Measurements from ENCODE around the gene AKT1.

AKT1 gene

GRCh38 chr14:104805326-104805678 lies 9.8 kb upstream of the AKT1 start:
- H3K9me2 ChIP-seq (replicated peaks; ENCODE audit: insufficient read depth, low read length): no peaks in the 10 kb centered on the region
- H3K36me3 ChIP-seq (replicated peaks; ENCODE audit: insufficient read depth, low read length): no peaks in the 10 kb centered on the region
- H3K9ac ChIP-seq (ENCODE audit: low read length): no peak overlapping the region
- H2AFZ ChIP-seq (ENCODE audit: low read length): no peak overlapping the region
- no peaks in the 10 kb centered on the region for H3K27me3 ChIP-seq (replicated peaks; ENCODE audit: insufficient read depth, low read length)
- H3K79me2 ChIP-seq (ENCODE audit: low read length): no peaks in the 10 kb centered on the region
- DNase-seq: no peak
- no peaks in the 10 kb centered on the region for H3F3A ChIP-seq (ENCODE audit: insufficient read depth, low read length)
- TF ChIP-seq CTCF (IDR thresholded peaks at IDR 0.05; ENCODE audit: low read length) (no peak), EZH2phosphoT487 (IDR thresholded peaks at IDR 0.05; ENCODE audit: low read length) (no peak), EZH2 (optimal IDR thresholded peaks at IDR 0.05; ENCODE audit: low read depth, low read length) (no peak)
- no peaks in the 10 kb centered on the region for H4K20me1 ChIP-seq (ENCODE audit: insufficient read depth, low read length)
- no peaks in the 10 kb centered on the region for H3K4me1 ChIP-seq (ENCODE audit: low read length)
- no peaks in the 10 kb centered on the region for H3K9me3 ChIP-seq (replicated peaks; ENCODE audit: insufficient read depth, low read length)
- no peak overlapping the region for H3K4me2 ChIP-seq (ENCODE audit: low read depth, low read length)
- no peak overlapping the region for H3K4me3 ChIP-seq (ENCODE audit: low read length)
- H3K27ac ChIP-seq (ENCODE audit: low read length): no peak overlapping the region

GRCh38 chr14:104804481-104805325 lies 9.2 kb upstream of the AKT1 start:
- Histone ChIP-seq H3F3A (ENCODE audit: insufficient read depth, low read length) (peaks cover 3% of the 10 kb centered on the region; the same call in 1 of the 2 replicates), H3K9me2 (replicated peaks; ENCODE audit: insufficient read depth, low read length) (no peaks in the 10 kb centered on the region), H3K4me2 (ENCODE audit: low read depth, low read length) (no peak overlapping the region), H3K9ac (ENCODE audit: low read length) (no peak overlapping the region), H2AFZ (ENCODE audit: low read length) (no peak overlapping the region), H3K36me3 (replicated peaks; ENCODE audit: insufficient read depth, low read length) (no peaks in the 10 kb centered on the region), H3K9me3 (replicated peaks; ENCODE audit: insufficient read depth, low read length) (no peaks in the 10 kb centered on the region), H3K79me2 (ENCODE audit: low read length) (no peaks in the 10 kb centered on the region), H4K20me1 (ENCODE audit: insufficient read depth, low read length) (no peaks in the 10 kb centered on the region), H3K27me3 (replicated peaks; ENCODE audit: insufficient read depth, low read length) (no peaks in the 10 kb centered on the region), H3K4me3 (ENCODE audit: low read length) (no peak overlapping the region), H3K27ac (ENCODE audit: low read length) (no peak overlapping the region), H3K4me1 (ENCODE audit: low read length) (no peaks in the 10 kb centered on the region)
- TF ChIP-seq EZH2phosphoT487 (IDR thresholded peaks at IDR 0.05; ENCODE audit: low read length) (no peak), CTCF (IDR thresholded peaks at IDR 0.05; ENCODE audit: low read length) (no peak), EZH2 (optimal IDR thresholded peaks at IDR 0.05; ENCODE audit: low read depth, low read length) (no peak)
- DNase-seq: no peak

- no peaks in the 10 kb centered on the region for H3K4me1 ChIP-seq (ENCODE audit: low read length)
- H3F3A ChIP-seq (ENCODE audit: insufficient read depth, low read length): peaks cover 9% of the 10 kb centered on the region
- H3K4me2 ChIP-seq (ENCODE audit: low read depth, low read length): no peak overlapping the region
- H3K36me3 ChIP-seq (replicated peaks; ENCODE audit: insufficient read depth, low read length): no peaks in the 10 kb centered on the region
- no peak overlapping the region for H3K4me3 ChIP-seq (ENCODE audit: low read length)
- no peak for TF ChIP-seq EZH2phosphoT487 (IDR thresholded peaks at IDR 0.05; ENCODE audit: low read length)
- TF ChIP-seq CTCF (IDR thresholded peaks at IDR 0.05; ENCODE audit: low read length): no peak
- TF ChIP-seq EZH2 (optimal IDR thresholded peaks at IDR 0.05; ENCODE audit: low read depth, low read length): no peak
- H3K27me3 ChIP-seq (replicated peaks; ENCODE audit: insufficient read depth, low read length): no peaks in the 10 kb centered on the region
- no peaks in the 10 kb centered on the region for H3K9me3 ChIP-seq (replicated peaks; ENCODE audit: insufficient read depth, low read length)
- H3K9me2 ChIP-seq (replicated peaks; ENCODE audit: insufficient read depth, low read length): no peaks in the 10 kb centered on the region
- no peak overlapping the region for H3K9ac ChIP-seq (ENCODE audit: low read length)
- no peak overlapping the region for H2AFZ ChIP-seq (ENCODE audit: low read length)
- DNase-seq: no peak
- H3K79me2 ChIP-seq (ENCODE audit: low read length): no peaks in the 10 kb centered on the region
- H4K20me1 ChIP-seq (ENCODE audit: insufficient read depth, low read length): no peaks in the 10 kb centered on the region
- H3K27ac ChIP-seq (ENCODE audit: low read length): no peak overlapping the region
These were observed 8.4 kb upstream of the AKT1 start for GRCh38 chr14:104803912-104804410.
